Measurements from ENCODE around the gene SH2D2A. TPM values are rescaled to one million over a fixed set of nuclear protein-coding genes. Genes with fewer than 3 reads are reported as not detected.
A peak's percentile ranks its signal among the peaks of the same experiment; 100 is the strongest.

The SH2D2A gene
- polyA plus RNA-seq (2013, experiment 1 of 2): 2.6 TPM
- polyA plus RNA-seq (2013, experiment 2 of 2): 4.1 TPM

DNA sequence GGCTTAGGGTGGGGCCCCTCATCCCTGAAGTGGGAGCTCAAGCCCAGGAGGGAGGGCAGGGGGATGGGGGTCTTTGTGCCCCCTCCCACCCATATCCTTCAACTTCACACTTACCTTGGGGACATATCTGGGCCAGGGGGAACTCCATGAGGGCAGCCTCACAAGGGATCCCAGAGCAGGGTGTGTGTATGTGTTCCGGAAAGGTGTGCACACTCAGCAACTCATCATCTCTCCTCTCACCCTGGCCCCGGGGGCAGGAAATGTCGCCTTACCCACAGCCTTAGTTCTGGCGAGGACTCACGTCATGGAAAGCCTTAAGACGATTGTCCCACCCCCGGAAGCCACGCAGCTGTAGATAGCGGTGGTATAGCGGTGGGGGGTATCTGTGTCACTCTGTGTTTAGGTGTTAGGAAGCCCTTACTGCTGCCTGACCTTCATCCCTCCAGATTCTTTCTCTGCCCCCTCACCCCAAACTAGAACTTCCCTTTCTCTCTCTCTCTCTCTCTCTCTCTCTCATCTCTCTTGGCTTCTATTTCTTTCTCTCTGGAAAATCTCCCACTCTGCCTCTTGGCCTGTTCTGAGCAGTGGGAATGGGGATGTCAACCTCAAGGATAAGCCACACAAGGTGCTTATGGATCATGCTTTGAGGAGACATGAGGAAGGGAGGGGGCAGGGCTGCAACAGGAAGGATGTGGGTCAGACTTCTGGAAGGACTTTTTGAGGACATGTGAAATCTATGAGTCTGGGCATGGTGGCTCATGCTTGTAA, at the start of gene SH2D2A:
TSS of gene SH2D2A (minus strand) at position 288 of the 768 bp plus-strand sequence. CDS start at position 148, 140 bp downstream.
- no peak within 1 kb of the TSS for H3K9ac ChIP-seq (ENCODE audit: low read depth, low read length)
- no peaks in the 10 kb centered on the region for H3K9me3 ChIP-seq (ENCODE audit: insufficient read depth, low read depth, low read length)
- peaks cover 54% of the 10 kb centered on the region for H3K27me3 ChIP-seq (ENCODE audit: insufficient read depth, low read length)
- no peak within 1 kb of the TSS for H3K27ac ChIP-seq (ENCODE audit: low read depth, low read length)
- H3K4me3 ChIP-seq (ENCODE audit: low read length): no peak within 1 kb of the TSS
- 64% methylated on average over 9 of the region's 10 CpGs for WGBS
- peaks cover 10% of the 10 kb centered on the region; the same call in 1 of the 2 replicates for H3K4me1 ChIP-seq (ENCODE audit: insufficient read depth, low read length)
- no peaks in the 10 kb centered on the region for H3K36me3 ChIP-seq (ENCODE audit: insufficient read depth, low read length)

DNA sequence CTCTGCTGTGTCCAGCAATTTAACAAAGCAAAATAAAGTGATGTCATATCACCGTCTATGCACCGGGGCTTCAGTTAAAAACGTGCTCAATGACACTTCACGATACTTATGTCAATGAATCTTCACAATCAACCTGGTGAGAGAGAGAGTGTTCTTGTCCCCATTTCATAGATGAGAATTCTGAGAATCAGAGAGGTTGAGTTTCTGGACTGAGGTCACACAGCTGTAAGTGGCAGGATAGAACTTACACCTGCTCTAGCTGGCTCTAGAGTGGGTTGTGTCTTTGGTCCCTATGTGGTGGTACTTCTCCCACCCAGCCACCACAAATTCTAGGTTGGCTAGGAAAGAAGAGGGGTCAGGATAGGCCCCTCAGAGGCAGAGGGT, 49.2 kb upstream of the SH2D2A start:
- Histone ChIP-seq H3K9me3 (ENCODE audit: insufficient read depth, low read depth, low read length) (no peaks in the 10 kb centered on the region), H3K4me3 (ENCODE audit: low read length) (no peak overlapping the region), H3K27ac (ENCODE audit: low read depth, low read length) (no peak overlapping the region), H3K27me3 (ENCODE audit: insufficient read depth, low read length) (peaks cover 57% of the 10 kb centered on the region), H3K4me1 (ENCODE audit: insufficient read depth, low read length) (no peaks in the 10 kb centered on the region; the same call in 1 of the 2 replicates), H3K36me3 (ENCODE audit: insufficient read depth, low read length) (no peaks in the 10 kb centered on the region), H3K9ac (ENCODE audit: low read depth, low read length) (no peak overlapping the region)
- 79% methylated on average over 4 of the region's 4 CpGs for WGBS

DNA sequence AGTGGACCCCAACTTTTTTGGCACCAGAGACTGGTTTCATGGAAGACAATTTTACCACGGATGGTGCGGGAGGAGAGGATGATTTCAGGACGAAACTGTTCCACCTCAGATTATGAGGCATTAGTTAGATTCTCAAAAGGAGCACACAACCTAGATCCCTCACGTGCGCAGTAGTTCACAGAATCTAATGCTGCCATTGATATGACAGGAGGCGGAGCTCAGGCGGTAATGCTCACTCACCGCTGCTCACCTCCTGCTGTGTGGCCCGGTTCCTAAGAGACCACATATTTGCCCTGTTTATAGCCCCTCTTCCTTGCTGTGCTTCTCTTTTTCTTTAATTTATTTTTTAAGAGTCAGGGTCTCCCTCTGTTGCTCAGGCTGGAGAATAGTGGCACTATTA, 48.6 kb upstream of the SH2D2A start:
- H3K36me3 ChIP-seq (ENCODE audit: insufficient read depth, low read length): no peaks in the 10 kb centered on the region
- no peak overlapping the region for H3K4me3 ChIP-seq (ENCODE audit: low read length)
- peaks cover 63% of the 10 kb centered on the region for H3K27me3 ChIP-seq (ENCODE audit: insufficient read depth, low read length)
- no peak overlapping the region for H3K9ac ChIP-seq (ENCODE audit: low read depth, low read length)
- no peak overlapping the region for H3K27ac ChIP-seq (ENCODE audit: low read depth, low read length)
- no peaks in the 10 kb centered on the region; the same call in 1 of the 2 replicates for H3K4me1 ChIP-seq (ENCODE audit: insufficient read depth, low read length)
- WGBS: 64% methylated on average over 9 of the region's 9 CpGs
- no peaks in the 10 kb centered on the region for H3K9me3 ChIP-seq (ENCODE audit: insufficient read depth, low read depth, low read length)

GRCh38 chr1:156864796-156865195, 48.1 kb upstream of the SH2D2A start:
- no peaks in the 10 kb centered on the region for H3K36me3 ChIP-seq (ENCODE audit: insufficient read depth, low read length)
- H3K9me3 ChIP-seq (ENCODE audit: insufficient read depth, low read depth, low read length): no peaks in the 10 kb centered on the region
- H3K27ac ChIP-seq (ENCODE audit: low read depth, low read length): no peak overlapping the region
- 79% methylated on average over 4 of the region's 4 CpGs for WGBS
- H3K4me3 ChIP-seq (ENCODE audit: low read length): no peak overlapping the region
- peaks cover 68% of the 10 kb centered on the region for H3K27me3 ChIP-seq (ENCODE audit: insufficient read depth, low read length)
- H3K9ac ChIP-seq (ENCODE audit: low read depth, low read length): no peak overlapping the region
- H3K4me1 ChIP-seq (ENCODE audit: insufficient read depth, low read length): no peaks in the 10 kb centered on the region; the same call in 1 of the 2 replicates

DNA sequence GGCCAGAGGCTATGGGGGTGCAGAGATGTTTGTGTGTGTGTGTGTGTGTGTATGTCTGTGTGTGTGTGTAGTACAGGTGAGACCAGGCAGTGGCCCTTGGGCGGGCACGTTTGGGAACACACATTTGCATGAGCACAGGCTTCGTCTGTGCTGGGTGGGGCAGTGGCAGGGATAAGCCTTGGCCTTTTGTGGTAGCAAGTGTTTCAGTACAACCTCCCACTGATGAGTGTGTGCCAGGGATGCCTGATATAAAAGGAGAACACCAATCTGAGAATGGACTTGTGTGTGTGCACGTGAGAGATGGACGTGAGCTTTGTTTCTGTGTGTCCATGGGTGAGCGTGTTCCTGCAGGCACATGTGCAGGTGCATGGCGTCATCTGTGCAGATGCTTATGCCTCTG, 47.0 kb upstream of the SH2D2A start:
- H3K9me3 ChIP-seq (ENCODE audit: insufficient read depth, low read depth, low read length): no peaks in the 10 kb centered on the region
- H3K4me3 ChIP-seq (ENCODE audit: low read length): no peak overlapping the region
- peaks cover 78% of the 10 kb centered on the region for H3K27me3 ChIP-seq (ENCODE audit: insufficient read depth, low read length)
- H3K4me1 ChIP-seq (ENCODE audit: insufficient read depth, low read length): peaks cover 5% of the 10 kb centered on the region
- H3K9ac ChIP-seq (ENCODE audit: low read depth, low read length): no peak overlapping the region
- 73% methylated on average over 7 of the region's 7 CpGs for WGBS
- no peak overlapping the region for H3K27ac ChIP-seq (ENCODE audit: low read depth, low read length)
- no peaks in the 10 kb centered on the region for H3K36me3 ChIP-seq (ENCODE audit: insufficient read depth, low read length)

GRCh38 chr1:156862997-156863599, 46.5 kb upstream of the SH2D2A start:
- no peaks in the 10 kb centered on the region for H3K9me3 ChIP-seq (ENCODE audit: insufficient read depth, low read depth, low read length)
- no peak overlapping the region for H3K9ac ChIP-seq (ENCODE audit: low read depth, low read length)
- peaks cover 81% of the 10 kb centered on the region for H3K27me3 ChIP-seq (ENCODE audit: insufficient read depth, low read length)
- peaks cover 5% of the 10 kb centered on the region for H3K4me1 ChIP-seq (ENCODE audit: insufficient read depth, low read length)
- H3K36me3 ChIP-seq (ENCODE audit: insufficient read depth, low read length): no peaks in the 10 kb centered on the region
- H3K27ac ChIP-seq (ENCODE audit: low read depth, low read length): no peak overlapping the region
- WGBS: 51% methylated on average over 10 of the region's 10 CpGs
- H3K4me3 ChIP-seq (ENCODE audit: low read length): no peak overlapping the region

DNA sequence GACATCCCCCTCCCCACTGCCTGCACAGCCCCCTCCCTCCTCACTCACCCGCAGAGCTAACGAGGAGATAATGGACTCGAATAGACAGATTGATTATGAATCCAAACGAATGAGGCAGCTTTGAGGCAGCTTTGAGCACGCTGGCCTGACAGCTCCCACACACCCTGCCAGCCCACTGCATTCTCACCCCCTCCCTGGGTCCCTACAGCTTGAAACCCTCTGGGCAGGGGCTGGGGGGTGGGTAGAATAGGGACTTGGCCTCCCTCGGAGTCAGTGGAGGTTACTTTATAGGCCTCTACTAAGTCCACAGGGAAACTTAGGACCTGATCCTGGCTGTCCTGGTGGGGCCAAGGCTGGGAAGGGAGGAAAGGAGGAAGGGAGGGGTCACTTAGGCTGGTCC, 45.9 kb upstream of the SH2D2A start:
- H3K36me3 ChIP-seq (ENCODE audit: insufficient read depth, low read length): no peaks in the 10 kb centered on the region
- peaks cover 83% of the 10 kb centered on the region for H3K27me3 ChIP-seq (ENCODE audit: insufficient read depth, low read length)
- H3K4me1 ChIP-seq (ENCODE audit: insufficient read depth, low read length): peaks cover 5% of the 10 kb centered on the region
- H3K27ac ChIP-seq (ENCODE audit: low read depth, low read length): no peak overlapping the region
- no peaks in the 10 kb centered on the region for H3K9me3 ChIP-seq (ENCODE audit: insufficient read depth, low read depth, low read length)
- no peak overlapping the region for H3K9ac ChIP-seq (ENCODE audit: low read depth, low read length)
- 79% methylated on average over 6 of the region's 6 CpGs for WGBS
- H3K4me3 ChIP-seq (ENCODE audit: low read length): no peak overlapping the region

DNA sequence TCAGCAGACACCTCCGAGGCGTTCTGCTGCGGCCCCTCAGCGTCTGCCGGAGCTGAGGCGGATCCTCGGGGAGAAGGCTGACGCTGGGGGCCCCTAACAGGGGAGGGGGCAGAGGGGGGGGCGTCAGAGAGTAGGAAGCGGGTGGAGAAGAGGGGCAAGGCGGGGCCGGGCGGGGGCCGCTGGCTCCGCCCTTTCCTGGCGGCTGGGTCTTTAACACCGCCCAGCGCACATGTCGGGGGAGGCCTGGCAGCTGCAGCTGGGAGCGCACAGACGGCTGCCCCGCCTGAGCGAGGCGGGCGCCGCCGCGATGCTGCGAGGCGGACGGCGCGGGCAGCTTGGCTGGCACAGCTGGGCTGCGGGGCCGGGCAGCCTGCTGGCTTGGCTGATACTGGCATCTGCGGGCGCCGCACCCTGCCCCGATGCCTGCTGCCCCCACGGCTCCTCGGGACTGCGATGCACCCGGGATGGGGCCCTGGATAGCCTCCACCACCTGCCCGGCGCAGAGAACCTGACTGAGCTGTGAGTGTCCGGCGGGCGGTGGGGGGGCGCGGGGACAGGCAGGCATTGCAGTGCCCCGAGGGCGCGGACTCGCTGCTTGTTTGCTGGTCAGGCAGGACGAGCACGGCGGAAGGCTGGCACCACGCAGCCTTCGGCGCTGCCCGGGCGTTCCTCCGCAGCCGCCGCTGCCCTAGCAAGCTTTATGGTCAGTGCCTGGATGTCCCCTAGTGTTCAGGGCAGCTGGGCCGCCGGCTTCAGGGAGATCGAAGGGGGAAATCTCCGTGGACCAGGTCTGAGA, 44.2 kb upstream of the SH2D2A start, which contains the start of gene NTRK1:
TSS of gene NTRK1 (plus strand) at position 238 of the 796 bp plus-strand sequence. CDS start at position 308, 70 bp downstream.
- H3K27me3 ChIP-seq (ENCODE audit: insufficient read depth, low read length): peaks cover 100% of the 10 kb centered on the region
- no peak within 1 kb of the TSS for H3K9ac ChIP-seq (ENCODE audit: low read depth, low read length)
- H3K4me1 ChIP-seq (ENCODE audit: insufficient read depth, low read length): peaks cover 5% of the 10 kb centered on the region; the same call in 1 of the 2 replicates
- H3K4me3 ChIP-seq (ENCODE audit: low read length): peak within 1 kb of the TSS; percentile 56
- H3K9me3 ChIP-seq (ENCODE audit: insufficient read depth, low read depth, low read length): no peaks in the 10 kb centered on the region
- H3K27ac ChIP-seq (ENCODE audit: low read depth, low read length): no peak within 1 kb of the TSS
- no peaks in the 10 kb centered on the region for H3K36me3 ChIP-seq (ENCODE audit: insufficient read depth, low read length)
- 6% methylated on average over 69 of the region's 69 CpGs for WGBS

DNA sequence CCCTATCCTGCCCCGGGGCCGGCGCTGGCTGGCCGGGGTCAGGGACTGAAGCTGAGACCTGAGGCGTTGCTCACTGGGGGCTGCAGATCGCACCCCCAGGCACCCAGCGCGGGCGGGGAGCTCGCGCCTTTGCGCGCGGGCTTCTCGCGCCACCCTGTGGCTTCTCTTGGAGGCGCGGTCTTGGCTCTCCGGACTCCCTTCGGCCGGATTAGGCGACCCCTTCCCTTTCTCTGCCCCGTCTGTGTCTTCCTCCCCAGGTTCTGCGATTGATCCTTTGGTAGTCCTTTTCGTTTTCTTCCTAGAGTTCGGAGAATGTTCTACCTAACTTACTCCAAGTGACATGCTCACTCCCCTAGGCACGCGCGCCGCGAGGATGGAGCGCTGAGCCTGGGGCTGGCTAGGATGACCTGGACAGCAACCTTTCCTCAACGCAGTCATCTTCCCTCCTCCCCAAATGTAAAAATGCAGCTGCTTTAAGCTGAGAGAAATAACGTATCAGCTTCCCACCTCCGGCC, 43.5 kb upstream of the SH2D2A start:
- H3K9me3 ChIP-seq (ENCODE audit: insufficient read depth, low read depth, low read length): no peaks in the 10 kb centered on the region
- peak overlapping the region; percentile 56 for H3K4me3 ChIP-seq (ENCODE audit: low read length)
- no peaks in the 10 kb centered on the region for H3K36me3 ChIP-seq (ENCODE audit: insufficient read depth, low read length)
- H3K27me3 ChIP-seq (ENCODE audit: insufficient read depth, low read length): peaks cover 95% of the 10 kb centered on the region
- peaks cover 5% of the 10 kb centered on the region; the same call in 1 of the 2 replicates for H3K4me1 ChIP-seq (ENCODE audit: insufficient read depth, low read length)
- under 1% methylated on average over 35 of the region's 35 CpGs for WGBS
- no peak overlapping the region for H3K9ac ChIP-seq (ENCODE audit: low read depth, low read length)
- H3K27ac ChIP-seq (ENCODE audit: low read depth, low read length): no peak overlapping the region

DNA sequence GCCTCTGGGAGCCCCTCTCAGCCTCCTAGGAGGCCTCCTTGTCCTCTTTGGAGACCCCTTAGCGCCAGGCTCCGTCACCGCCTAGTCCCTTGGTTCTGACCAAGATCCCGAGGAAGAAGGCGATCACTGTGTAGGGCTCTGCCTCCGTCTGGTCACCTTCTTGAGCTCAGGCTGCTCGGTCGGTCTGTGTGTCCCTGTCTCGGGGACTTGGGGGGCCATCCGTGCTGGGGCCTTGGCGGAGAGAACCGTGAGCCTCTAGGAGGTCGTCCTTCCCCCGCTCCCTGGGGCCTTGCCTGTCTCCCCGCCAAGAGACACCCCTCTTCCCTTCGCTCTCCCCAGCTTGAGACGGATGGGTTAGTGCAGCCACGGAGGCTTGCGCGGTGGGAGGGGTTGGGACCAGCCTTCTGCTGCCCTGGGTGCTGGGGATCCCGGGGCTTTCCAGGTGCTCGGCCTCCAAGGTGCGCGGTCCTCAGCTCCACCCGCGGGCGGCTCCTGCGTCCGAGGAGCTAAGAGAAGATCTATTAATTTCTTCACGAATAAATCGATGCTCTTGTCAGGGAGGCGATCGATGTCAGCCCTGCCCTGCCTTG, 43.0 kb upstream of the SH2D2A start:
- H3K9ac ChIP-seq (ENCODE audit: low read depth, low read length): no peak overlapping the region; the same call in 1 of the 2 replicates
- no peaks in the 10 kb centered on the region for H3K36me3 ChIP-seq (ENCODE audit: insufficient read depth, low read length)
- peak overlapping the region; percentile 56 for H3K4me3 ChIP-seq (ENCODE audit: low read length)
- H3K4me1 ChIP-seq (ENCODE audit: insufficient read depth, low read length): peaks cover 5% of the 10 kb centered on the region; the same call in 1 of the 2 replicates
- H3K27me3 ChIP-seq (ENCODE audit: insufficient read depth, low read length): peaks cover 93% of the 10 kb centered on the region
- no peaks in the 10 kb centered on the region for H3K9me3 ChIP-seq (ENCODE audit: insufficient read depth, low read depth, low read length)
- WGBS: 3% methylated on average over 33 of the region's 33 CpGs
- no peak overlapping the region for H3K27ac ChIP-seq (ENCODE audit: low read depth, low read length)
